GM18517 (cell line): ENCODE measurements around the gene INPP4A.
A peak's percentile ranks its signal among the peaks of the same experiment; 100 is the strongest.

Experiments used
- ATAC-seq: cut with Tn5 transposase; IDR thresholded peaks from one replicate; pipeline ENCODE4 v1.9.1; 2021; ENCODE audit warnings: mild to moderate bottlenecking, moderate library complexity; ENCODE audit not compliant: unreplicated experiment

Gene INPP4A

DNA sequence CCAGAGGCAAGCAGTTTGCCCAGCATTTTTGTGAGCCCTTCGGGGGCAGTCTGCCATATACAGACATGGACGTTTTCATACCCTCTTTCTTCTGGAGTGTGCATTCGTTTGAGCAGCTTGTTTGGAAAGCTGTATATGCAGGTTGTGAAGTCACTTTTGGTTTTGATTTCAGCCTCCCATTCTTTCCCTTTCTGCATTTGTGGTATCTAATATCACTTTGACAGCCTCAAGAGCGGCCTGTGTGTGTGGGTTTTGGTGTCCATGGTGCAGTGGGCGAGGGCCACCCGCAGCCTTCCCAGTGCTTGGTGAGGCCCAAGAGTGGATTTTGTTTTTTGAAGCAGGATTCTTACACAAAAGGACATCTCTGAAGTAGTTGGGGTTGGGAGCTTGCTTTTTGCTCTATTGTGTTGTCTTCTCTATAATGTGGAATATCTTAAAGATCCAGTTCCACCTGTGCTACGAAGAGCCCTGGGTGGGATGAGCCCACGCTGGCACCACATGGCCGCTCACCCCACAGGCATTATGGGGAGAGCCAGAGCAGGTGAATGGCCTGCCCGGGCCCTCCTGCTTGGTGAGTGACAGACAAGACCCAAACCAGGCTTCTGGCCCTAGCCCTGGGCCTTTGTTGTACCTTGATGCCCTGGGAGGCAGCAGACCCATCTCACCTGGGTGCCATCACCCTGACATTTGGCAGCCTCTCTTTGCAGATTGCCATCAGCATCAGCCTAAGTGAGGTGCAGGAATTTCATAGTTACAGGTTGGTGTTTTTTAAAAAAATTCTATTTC, 29.5 kb downstream of the INPP4A start:
- peak; percentile 46 for ATAC-seq

DNA sequence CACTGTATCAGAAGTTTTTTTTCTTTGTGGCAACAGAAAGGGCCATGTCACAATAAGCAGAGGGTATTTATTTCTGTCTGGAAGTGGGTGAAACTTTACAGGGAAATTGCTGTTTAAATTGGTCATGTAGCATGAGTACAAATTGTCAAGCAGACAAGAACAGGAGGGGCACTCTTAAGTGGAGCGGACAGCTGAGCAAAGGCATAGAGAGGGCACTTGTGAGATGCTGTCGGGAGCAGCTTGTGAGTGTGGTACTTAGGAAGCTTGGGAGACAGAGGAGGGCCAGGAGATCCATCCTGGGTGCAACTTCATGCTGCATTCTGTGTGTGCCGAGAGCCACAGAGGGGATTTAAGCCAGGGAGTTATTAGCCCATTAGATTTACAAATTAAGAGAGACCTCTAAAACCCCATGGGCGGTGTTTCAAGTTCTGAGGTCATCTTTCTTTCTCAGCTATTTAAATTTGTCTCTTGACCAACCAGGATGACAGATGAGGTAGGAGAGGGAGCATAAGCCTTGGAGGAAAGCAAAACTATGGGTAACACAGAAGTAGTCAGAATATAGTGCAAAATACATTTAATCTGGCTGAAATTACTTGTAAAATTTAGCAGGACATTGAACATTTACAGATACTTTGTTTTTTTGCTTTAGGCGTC, 30.4 kb downstream of the INPP4A start:
- ATAC-seq: no peak

DNA sequence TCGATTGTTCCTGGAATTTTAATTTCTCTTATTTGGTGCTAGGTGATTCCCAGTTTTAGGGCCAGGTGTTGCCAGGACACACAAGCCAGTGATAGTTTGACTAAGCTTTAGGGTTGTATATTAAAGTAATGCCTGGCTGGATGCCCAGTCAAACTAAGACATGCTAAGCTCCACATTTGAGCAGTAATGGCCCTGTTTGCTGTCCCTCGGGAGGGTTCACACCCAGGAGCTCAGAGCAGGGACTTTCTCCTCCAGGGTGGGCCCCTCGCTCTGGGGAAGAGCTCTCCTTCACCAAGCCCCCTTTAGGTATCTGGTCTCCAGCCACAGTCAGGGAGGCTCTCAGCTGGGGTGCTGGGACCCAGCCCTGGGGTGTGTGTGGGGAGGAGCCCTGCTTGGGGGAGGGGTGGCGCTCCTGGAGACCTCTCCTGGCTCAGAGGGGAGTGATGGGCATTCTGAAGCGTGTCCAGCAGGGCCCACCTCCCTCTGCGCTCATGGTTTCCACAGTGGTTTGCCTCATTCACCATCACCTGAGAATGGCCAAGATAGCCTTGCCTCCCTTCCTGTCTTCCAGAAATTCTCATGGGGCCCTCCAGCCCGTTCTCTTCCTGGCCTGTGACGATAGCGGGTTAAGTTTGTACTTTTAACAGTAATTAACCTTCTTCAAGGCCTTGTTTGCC, 31.7 kb downstream of the INPP4A start:
- ATAC-seq: no peak

DNA sequence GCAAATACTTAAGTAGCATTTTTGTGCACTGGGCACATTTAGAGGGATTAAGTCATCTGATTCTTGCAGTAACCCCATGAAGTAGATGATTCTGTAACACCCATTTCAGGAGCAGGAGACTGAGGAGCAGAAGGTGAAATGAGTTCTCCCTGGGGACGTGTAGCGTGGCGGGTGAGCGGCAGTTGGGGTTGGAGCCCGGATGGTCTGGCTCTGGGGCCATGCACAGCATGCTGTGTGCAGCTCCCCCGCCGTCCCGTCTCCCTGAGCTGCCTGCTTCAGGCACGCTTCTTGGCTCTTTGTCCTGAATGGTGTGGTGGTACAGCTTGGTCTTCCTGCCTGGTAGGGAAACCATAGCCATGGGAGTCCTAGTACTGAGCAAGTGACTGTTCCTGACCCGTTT, 32.4 kb downstream of the INPP4A start:
- no peak for ATAC-seq

DNA sequence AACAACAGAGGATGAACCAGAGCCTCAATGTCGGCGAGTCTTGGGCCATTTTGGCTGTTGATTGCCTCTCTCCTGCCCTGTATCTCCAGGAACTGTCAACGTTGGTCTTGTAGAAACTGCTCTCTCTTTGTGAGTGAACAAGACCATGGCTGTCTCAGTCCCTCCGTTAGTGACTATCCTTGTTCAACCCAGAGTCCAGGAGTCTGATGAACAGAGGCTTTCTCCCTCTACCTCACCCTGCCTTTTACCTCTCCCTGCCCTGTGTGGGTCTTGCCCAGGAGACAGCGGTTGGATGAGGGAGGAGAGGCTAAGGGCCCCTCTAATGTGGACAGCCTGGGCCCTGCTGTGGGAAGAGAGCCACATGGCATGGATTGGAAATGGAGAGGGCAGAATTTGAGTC, 32.8 kb downstream of the INPP4A start:
- ATAC-seq: no peak

DNA sequence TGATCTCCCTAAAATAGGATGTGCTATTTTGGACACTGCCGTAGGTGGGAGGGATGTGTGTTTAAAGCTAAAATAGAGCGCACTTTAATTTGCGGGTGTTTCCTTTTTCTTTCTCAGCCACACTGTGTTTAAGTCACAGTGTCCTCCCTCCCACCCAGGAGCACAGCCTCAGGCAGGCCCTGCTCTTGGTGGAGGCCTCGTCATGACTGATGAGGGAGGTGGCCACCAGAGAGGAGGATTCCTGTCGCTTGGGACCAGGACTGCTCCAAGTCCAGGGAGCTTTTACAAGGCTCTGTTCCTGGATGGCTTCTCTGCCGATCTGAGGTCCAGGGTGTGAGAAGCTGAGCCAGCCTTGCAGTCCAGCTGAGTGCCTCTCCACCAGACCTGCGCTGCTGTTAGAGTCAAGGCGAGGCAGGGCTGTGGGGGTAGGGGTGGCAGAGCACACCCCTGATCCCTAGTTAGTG, 33.5 kb downstream of the INPP4A start:
- ATAC-seq: no peak

DNA sequence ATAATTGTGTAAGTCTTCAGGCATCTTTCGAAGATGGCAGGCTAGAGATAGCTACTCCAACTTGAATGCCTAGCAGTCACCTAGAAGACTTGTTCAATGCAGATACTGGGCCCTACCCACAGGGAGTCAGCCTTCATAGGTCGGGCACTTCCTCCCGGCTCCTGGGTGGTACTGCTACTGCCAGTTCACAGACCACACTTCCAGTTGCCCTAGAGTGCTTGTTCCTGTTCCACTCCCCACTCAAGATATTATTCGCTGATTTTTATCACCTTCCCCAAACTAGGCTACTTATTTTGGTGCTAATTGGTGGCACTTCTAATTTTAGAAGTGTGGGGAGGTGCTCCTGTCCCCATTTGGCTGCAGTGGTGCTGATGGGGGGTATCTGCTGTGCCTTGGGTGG, 34.2 kb downstream of the INPP4A start:
- no peak for ATAC-seq

DNA sequence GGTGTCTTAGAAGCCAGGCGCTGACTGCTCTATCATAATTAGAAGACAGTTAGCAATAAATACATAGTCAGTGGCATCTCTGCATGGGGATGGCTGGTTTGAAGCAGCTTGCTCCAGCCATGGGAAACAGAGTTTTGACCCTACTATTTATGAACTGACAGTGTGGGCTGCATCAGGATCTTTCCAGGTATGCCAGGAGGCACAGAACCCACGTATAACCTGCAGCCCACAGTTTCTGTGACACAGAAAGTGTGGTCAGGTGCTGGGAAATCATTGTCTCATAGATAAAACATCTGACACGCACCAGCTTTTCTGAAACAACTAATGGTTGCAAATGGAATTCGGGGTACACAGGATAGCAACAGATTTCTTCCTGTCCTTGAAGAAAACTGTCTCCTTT, 34.7 kb downstream of the INPP4A start:
- no peak for ATAC-seq

DNA sequence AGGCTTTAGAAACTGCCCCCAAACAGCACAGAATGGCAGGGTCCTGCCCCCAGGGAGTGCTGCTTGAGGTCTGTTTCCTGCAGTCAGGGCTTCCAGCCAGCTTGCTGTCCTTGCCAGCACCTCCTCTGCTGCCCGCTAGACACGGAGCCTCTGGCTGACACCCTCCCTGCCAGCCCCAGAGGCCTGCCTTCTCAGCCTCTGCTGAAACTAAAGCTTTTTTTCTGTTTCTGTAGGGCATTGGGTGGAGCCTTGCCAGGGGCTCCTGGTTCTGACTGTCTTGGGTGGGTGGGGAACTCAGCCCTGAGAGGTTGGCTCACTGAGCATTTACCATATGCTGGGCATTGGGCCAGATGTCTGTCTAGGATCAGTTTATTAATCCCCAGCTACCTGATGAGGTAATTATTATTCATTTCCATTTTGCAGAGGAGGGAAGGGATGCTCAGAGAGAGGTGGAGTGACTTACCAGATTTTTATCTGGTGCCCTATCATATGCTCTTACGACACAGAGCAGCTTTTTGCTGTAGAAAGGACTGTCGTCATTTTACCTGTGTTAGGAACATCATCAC, 35.4 kb downstream of the INPP4A start:
- peak; percentile 33 for ATAC-seq

DNA sequence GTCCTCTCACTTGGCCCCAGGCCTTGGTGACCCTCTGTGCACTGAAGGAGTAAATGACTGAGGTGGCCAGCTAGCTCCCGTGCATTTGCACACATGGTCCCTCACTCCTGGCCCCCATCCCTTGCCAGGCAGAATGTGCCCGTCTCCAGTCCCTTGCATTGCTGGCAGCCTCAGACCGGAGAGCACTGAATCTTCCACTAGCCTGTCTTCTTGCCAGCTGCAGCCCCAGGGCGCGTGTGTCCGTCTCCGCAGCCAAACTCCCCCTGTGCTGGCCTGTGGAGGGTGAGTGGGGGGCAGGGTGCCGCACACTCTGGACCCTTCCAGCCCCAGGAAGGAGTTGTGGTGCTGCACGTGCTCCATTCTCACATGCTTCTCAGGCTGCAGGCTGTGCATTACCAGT, 35.9 kb downstream of the INPP4A start:
- no peak for ATAC-seq

DNA sequence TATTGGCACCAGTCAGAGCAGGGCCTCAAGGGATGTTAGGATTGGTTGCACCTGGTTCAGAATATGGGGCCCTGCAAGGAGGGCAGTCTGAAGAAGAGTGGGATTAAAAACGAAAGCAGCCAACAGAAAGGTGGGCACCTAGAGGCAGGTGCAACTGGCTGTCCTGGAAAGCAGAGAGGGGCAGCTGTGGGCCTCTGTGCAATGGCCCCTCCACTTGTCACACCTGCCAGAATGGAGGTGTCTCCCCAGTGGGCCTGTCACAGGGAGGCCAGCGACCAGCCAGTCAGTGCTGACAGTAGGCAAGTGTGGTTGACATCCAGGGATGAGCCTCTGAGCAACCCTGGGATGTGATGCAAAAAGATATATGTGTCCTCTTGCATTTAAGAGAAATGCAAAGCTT, 37.7 kb downstream of the INPP4A start:
- ATAC-seq: no peak

DNA sequence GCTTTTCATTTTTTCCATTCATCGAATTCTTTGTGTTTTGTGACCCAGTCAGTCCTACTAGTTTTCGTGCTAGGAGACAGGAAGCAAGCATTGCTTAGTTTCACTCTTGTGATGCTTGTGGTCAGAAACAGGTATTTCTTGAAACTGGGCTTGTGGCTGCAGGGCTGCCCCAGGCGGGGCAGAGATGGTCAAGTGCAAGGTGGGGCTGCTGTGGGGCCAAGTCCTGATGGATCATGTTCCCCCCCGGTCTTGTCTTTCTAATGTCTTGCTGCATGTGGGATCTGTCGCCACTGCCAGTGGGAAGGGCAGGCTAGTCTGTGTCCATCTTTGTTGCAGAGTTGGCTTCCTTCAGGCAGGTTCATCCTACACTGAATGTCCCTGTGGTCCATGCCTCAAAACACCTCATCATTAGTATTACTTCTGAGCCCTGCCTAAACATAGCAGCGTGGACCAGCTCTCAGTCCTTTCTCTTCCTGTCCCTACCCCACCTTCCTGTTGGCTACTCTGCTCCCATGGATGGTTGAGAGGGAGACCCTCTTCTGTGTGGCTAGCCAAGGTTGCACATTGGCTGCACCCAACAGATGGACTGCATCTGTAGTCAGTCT, 38.7 kb downstream of the INPP4A start:
- peak; percentile 70 for ATAC-seq

DNA sequence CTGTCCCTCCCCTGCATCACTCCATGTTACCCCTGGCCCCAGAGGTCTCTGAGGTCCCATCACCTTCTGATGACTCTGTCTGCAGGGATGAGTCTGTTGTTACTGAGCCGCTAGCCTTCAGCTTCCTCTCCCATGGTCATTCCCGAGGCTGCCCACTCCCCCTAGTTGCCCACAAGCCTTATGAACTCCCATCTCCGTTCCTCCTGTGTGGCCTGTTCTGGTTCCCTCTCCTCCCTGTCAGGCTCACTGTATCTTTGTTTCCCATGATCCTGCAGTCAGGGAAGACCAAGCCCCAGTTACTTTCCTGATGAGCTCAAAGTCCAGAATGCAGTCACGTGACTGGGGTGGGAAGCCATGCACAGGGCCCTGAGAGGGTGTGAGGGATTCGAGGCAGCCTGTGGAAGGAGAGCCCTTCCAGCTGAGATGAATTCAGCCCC, 39.5 kb downstream of the INPP4A start:
- ATAC-seq: no peak

DNA sequence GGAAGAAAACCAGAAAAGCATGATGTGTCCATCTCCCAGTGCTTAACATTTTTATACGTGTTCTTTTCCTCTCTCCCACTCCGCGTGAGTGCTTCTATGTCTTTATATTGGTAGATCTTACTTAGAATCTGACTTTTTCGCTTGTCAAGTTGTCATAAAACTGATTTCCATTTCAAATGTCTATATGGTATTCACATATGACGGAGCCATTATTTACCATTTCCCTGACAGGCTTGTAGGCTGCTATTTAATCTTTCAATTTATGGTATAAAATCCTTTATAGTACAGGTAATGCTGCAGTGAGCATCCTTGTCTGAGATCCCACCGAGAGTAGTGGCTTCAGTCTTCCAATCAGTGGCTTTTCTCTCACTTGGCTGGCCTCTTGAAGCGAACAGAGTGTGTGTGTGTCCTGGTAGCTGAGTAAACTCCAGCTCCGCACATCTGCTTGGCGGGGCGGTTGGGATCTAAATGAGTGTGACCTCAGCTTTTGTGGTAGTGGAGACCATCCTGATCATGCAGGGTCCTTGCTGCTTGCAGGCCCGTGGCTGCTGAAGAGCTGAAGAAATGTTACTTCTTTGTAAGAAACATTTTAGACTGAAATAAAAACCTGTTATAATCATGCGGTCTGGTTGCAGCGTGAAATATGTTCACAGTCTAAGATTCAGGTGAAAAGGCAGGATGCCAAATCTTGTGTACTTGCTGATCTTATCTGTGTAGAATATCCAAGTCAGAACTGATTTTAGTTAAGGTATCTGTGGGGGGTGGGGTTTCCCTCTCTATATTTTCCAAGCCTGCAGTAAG, 40.2 kb downstream of the INPP4A start:
- ATAC-seq: no peak

DNA sequence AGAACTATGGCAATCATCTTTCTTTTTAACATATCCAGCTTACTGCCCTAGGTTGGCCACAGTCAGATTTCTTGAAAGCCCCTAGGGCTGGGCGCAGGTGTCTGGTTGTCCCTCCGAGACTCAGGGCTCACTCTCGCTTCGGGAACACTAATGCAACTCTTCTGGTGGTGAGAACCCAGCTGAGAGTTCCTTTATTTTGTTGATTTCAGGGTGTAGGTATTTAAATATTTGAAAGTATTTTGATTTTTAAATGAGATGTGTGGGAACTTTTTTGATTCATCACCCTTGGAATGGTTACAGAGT, 40.7 kb downstream of the INPP4A start:
- ATAC-seq: no peak

DNA sequence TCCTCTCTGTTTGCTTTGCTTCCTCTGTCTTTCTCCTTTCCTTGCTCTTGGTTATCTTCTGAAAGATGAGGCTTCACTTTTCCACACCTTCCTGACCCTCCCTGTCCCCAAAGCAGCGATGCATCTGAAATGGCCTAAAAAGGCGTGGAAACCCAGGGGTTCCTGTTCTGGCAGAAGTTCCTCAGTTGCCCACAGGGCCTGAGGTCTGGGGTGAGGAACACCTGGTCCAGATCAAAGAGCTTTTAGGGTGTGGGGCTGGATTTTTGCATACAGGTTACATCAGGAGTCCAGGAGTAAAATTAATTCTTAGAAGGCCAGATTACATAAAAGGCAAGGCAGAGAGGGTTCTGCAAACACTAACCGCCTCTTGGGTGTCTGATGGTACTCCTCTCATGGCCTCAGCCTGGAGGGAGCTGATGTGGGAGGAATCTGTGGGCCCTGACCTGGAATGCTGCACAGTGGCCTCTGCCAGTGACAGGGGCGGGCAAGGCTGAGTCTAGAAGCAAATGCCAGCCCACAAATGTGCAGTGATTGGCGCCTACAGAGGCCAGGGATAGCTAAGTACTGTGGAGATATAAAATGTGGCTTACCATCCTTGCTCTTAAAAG, 41.8 kb downstream of the INPP4A start:
- ATAC-seq: no peak

DNA sequence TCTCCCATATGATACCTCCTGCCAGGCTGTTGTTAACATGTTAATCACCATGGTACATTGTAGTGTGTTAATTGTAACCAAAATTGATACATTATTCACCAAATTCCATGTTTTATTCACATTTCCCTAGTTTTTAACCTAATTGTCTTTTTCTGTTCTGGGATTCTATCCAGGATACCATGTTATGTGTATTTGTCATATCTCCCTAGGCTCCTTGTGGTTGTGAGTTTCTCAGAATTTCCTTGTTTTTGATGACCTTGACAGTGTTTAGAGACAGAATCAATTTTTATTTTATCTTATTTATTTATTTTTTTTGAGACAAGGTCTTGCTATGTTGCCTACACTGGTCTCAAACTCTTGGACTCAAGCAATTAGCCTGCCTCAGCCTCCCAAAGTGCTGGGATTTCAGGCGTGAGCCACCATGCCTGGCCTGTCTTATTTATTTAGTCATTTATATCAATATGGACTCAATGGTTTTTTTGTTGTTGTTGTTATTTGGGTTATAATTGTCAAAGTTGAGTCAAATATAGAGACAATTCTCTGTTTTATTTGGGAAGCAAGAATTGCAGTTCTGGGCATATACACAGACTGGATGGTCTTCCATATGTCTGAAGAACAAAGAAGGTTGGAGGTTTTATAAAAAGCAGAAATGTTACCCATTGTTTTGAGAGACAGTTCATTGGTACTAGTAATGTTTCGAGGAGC, 42.6 kb downstream of the INPP4A start:
- no peak for ATAC-seq

DNA sequence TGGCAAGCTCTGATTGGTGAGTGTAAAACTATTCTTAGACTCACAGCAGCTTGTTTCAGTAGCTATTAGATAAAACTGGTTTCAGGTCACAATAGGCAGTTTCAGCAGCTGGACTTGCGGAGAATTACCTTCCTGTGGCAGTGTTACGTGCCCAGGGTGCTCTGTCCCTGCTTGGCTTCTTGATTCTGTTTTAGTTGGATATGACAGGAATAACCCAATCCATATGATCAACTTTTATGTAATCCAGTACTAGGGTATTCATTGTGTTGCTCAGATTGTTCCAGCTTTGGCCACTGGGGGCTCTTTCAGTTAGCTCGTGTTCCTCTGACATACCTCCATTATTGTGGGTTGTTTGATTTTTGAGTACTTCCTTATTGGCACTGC, 43.1 kb downstream of the INPP4A start:
- peak; percentile 61 for ATAC-seq

DNA sequence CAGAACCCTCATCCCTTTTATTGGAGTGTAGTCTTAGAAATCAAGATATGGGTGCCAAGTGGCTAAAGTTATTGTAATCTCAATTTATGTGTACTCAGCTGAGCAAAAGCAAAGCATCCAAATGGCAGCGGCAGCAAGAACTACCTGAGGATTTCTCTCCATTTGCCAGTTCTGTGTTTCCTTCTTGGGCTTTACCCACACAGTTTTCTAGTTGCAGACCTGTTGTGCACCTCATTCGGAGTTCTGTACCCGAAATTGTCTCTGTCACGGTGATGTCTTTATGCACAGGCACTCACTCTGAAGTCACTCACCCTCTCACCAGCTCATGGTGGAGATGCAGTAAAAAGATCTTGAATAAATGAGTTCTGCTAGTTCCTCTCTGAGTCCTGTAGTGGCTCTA, 43.6 kb downstream of the INPP4A start:
- no peak for ATAC-seq

DNA sequence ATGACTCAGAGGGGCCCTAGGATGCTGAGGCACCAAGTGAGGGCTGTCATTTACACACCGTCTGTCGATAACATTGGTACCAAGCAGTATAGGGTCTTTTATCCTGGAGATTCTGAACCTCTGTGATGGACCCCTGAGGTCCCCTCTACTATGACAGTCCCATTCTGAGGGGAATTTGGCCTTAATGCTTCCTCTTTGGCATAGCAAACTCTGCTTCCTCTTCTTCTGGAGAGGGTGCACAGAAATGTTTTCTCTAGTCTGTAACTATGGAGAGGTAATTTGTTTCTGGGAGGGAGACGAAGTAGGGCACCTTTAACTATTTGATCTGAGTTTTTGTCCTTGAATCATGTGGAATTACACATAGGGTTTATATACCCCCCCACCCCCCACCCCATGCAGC, 44.8 kb downstream of the INPP4A start:
- ATAC-seq: no peak
